Liver (tissue), 3 donors: Measurements from ENCODE around the gene MSMB.

ENCODE experiments used
- EGR1 ChIP-seq, 2 donors: IDR thresholded peaks; 2 replicates each; pipeline ENCODE4 v1.6.1; 2016 to 2018; ENCODE audit warnings: antibody characterized with exemption in 2 of 2, low read depth in 2 of 2
- FOXA1 ChIP-seq: IDR thresholded peaks from 2 replicates; pipeline ENCODE4 v1.6.1; 2016; ENCODE audit warnings: antibody characterized with exemption
- MAX ChIP-seq: IDR thresholded peaks from 2 replicates; pipeline ENCODE4 v1.6.1; 2016; ENCODE audit warnings: antibody characterized with exemption
- RAD21 ChIP-seq, 2 donors: IDR thresholded peaks; 2 replicates each; pipeline ENCODE4 v1.6.1; 2016; ENCODE audit warnings: antibody characterized with exemption in 2 of 2, mild to moderate bottlenecking in 2 of 2
- RXRA ChIP-seq, 2 donors: IDR thresholded peaks; 2 replicates each; pipeline ENCODE4 v1.6.1; 2017 to 2018; ENCODE audit warnings: antibody characterized with exemption in 2 of 2, mild to moderate bottlenecking in 1 of 2
- TAF1 ChIP-seq: conservative IDR thresholded peaks from 2 replicates; pipeline ENCODE4 v1.6.1; 2016; ENCODE audit warnings: antibody characterized with exemption, mild to moderate bottlenecking
- YY1 ChIP-seq: IDR thresholded peaks from 2 replicates; pipeline ENCODE4 v1.6.1; 2016; ENCODE audit warnings: antibody characterized with exemption, mild to moderate bottlenecking
- TF ChIP-seq, protein P1 (sequence below): fragments of 150-350 bp; IDR thresholded peaks from 2 replicates; pipeline ENCODE4 v1.5.1; 2017; ENCODE audit warnings: improper control_type of control experiment, low read depth, low read length; ENCODE audit not compliant: missing input control
- TF ChIP-seq, protein P2 (sequence below): IDR thresholded peaks from 2 replicates; pipeline ENCODE4 v1.6.1; 2016; ENCODE audit warnings: antibody characterized with exemption, mild to moderate bottlenecking
- TF ChIP-seq, protein P3 (sequence below): IDR thresholded peaks from 2 replicates; pipeline ENCODE4 v1.6.1; 2016; ENCODE audit warnings: antibody characterized with exemption
- TF ChIP-seq, protein P4 (sequence below): IDR thresholded peaks from 2 replicates; pipeline ENCODE4 v1.6.1; 2016; ENCODE audit warnings: antibody characterized with exemption
- donor health status: healthy.
- donor health status: healthy.

DNA sequence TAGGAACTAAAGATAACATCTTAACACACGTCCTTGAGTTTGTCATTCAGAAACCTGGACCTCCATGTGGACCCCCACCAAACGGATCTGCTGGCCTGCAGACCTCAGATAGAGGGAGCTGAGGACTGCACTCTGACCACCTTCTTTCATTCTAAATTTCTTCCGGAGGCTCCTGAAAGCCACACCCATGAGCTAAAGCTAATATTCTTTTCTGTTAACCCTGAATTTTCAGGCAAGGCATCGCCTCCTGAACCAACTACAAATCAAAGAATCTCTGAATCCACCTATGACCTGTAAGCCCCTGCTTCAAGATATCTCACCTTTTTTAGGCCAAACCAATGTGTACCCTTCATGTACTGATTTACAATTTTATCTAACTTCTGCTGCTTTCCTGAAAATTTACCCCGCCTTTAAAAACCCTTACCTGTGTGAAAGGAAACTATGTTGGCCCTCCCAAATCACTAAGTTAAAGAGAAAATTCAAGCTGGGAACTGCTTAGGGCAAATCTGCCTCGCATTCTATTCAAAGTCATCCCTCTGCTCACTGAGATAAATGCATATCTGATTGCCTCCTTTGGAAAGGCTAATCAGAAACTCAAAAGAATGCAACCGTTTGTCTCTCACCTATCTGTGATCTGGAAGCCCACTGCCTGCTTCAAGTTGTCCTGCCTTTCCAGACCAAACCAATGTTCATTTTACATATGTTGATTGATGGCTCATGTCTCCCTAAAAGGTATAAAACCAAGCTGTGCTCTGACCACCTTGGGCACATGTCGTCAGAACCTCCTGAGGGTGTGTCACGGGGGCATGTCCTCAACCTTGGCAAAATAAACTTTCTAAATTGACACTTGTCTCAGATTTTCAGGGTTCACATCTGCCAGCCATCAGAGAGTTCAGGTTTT lies 7.7 kb upstream of the MSMB start:
- TF ChIP-seq MAX, result no peak
- TF ChIP-seq, protein P1, sequence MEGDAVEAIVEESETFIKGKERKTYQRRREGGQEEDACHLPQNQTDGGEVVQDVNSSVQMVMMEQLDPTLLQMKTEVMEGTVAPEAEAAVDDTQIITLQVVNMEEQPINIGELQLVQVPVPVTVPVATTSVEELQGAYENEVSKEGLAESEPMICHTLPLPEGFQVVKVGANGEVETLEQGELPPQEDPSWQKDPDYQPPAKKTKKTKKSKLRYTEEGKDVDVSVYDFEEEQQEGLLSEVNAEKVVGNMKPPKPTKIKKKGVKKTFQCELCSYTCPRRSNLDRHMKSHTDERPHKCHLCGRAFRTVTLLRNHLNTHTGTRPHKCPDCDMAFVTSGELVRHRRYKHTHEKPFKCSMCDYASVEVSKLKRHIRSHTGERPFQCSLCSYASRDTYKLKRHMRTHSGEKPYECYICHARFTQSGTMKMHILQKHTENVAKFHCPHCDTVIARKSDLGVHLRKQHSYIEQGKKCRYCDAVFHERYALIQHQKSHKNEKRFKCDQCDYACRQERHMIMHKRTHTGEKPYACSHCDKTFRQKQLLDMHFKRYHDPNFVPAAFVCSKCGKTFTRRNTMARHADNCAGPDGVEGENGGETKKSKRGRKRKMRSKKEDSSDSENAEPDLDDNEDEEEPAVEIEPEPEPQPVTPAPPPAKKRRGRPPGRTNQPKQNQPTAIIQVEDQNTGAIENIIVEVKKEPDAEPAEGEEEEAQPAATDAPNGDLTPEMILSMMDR, result no peak
- no peak for TF ChIP-seq RAD21 (IDR thresholded peaks at IDR 0.05)
- TF ChIP-seq, protein P2, sequence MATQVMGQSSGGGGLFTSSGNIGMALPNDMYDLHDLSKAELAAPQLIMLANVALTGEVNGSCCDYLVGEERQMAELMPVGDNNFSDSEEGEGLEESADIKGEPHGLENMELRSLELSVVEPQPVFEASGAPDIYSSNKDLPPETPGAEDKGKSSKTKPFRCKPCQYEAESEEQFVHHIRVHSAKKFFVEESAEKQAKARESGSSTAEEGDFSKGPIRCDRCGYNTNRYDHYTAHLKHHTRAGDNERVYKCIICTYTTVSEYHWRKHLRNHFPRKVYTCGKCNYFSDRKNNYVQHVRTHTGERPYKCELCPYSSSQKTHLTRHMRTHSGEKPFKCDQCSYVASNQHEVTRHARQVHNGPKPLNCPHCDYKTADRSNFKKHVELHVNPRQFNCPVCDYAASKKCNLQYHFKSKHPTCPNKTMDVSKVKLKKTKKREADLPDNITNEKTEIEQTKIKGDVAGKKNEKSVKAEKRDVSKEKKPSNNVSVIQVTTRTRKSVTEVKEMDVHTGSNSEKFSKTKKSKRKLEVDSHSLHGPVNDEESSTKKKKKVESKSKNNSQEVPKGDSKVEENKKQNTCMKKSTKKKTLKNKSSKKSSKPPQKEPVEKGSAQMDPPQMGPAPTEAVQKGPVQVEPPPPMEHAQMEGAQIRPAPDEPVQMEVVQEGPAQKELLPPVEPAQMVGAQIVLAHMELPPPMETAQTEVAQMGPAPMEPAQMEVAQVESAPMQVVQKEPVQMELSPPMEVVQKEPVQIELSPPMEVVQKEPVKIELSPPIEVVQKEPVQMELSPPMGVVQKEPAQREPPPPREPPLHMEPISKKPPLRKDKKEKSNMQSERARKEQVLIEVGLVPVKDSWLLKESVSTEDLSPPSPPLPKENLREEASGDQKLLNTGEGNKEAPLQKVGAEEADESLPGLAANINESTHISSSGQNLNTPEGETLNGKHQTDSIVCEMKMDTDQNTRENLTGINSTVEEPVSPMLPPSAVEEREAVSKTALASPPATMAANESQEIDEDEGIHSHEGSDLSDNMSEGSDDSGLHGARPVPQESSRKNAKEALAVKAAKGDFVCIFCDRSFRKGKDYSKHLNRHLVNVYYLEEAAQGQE, result no peak
- TF ChIP-seq, protein P3, sequence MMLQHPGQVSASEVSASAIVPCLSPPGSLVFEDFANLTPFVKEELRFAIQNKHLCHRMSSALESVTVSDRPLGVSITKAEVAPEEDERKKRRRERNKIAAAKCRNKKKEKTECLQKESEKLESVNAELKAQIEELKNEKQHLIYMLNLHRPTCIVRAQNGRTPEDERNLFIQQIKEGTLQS, result no peak
- TF ChIP-seq RXRA (IDR thresholded peaks at IDR 0.05), result no peak
- TF ChIP-seq YY1, result no peak
- no peak for TF ChIP-seq TAF1
- no peak for TF ChIP-seq FOXA1
- TF ChIP-seq, protein P4, sequence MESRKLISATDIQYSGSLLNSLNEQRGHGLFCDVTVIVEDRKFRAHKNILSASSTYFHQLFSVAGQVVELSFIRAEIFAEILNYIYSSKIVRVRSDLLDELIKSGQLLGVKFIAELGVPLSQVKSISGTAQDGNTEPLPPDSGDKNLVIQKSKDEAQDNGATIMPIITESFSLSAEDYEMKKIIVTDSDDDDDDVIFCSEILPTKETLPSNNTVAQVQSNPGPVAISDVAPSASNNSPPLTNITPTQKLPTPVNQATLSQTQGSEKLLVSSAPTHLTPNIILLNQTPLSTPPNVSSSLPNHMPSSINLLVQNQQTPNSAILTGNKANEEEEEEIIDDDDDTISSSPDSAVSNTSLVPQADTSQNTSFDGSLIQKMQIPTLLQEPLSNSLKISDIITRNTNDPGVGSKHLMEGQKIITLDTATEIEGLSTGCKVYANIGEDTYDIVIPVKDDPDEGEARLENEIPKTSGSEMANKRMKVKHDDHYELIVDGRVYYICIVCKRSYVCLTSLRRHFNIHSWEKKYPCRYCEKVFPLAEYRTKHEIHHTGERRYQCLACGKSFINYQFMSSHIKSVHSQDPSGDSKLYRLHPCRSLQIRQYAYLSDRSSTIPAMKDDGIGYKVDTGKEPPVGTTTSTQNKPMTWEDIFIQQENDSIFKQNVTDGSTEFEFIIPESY, result no peak
- no peak for TF ChIP-seq EGR1 (IDR thresholded peaks at IDR 0.05; ENCODE audit: low read depth in 2 of 2)
